ENCODE measurements around the gene TMC6. TPM values are rescaled to one million over a fixed set of nuclear protein-coding genes. Genes with fewer than 3 reads are reported as not detected.

The TMC6 gene
- total and polyA plus RNA-seq, 2 experiments from 2014 or later: 50.0 to 72.2 TPM

- Histone ChIP-seq H3K4me3 (no peak overlapping the region), H2AFZ (no peak overlapping the region), H4K20me1 (replicated peaks; ENCODE audit: insufficient read depth) (0 out of 2 replicates have a peak, but pooled peaks cover 6% of the 10 kb centered on the region), H3K27me3 (ENCODE audit: insufficient read depth) (no peaks in the 10 kb centered on the region), H3K4me1 (ENCODE audit: insufficient read depth) (no peaks in the 10 kb centered on the region), H3K4me2 (no peak overlapping the region), H3K27ac (ENCODE audit: low read depth) (no peak overlapping the region), H3K79me2 (replicated peaks; ENCODE audit: insufficient read depth) (no peaks in the 10 kb centered on the region), H3K9me2 (ENCODE audit: insufficient read depth) (no peaks in the 10 kb centered on the region), H3F3A (replicated peaks; ENCODE audit: low read depth) (0 out of 2 replicates have a peak, but pooled peaks cover 2% of the 10 kb centered on the region), H3K36me3 (ENCODE audit: insufficient read depth) (peaks cover 48% of the 10 kb centered on the region)
- Mint-ChIP-seq H3K9me3 (no peaks in the 10 kb centered on the region), H3K36me3 (ENCODE audit: low read depth) (peaks cover 77% of the 10 kb centered on the region), H3K27ac (no peak overlapping the region), H3K4me1 (no peaks in the 10 kb centered on the region), H3K4me3 (no peak overlapping the region), H3K27me3 (ENCODE audit: insufficient read depth, low read depth, poor library complexity) (peaks cover 2% of the 10 kb centered on the region)
- DNase-seq (ENCODE audit: low spot score) (no peak), ATAC-seq (no peak)
- TF ChIP-seq EZH2phosphoT487 (IDR thresholded peaks at IDR 0.05; ENCODE audit: unreplicated experiment): no peak
- no peak for TF ChIP-seq NANOG (IDR thresholded peaks at IDR 0.05; ENCODE audit: borderline replicate concordance)
- TF ChIP-seq CTCF (conservative IDR thresholded peaks at IDR 0.05; ENCODE audit: low read depth in 2 of 2): no peak
- no peak for TF ChIP-seq ZNF462 (CRISPR knock-in tag; IDR thresholded peaks at IDR 0.05)
- TF ChIP-seq CREB1 (CRISPR knock-in tag; IDR thresholded peaks at IDR 0.05; ENCODE audit: low read depth): no peak
Observed at GRCh38 chr17:78072961-78073360, 55.6 kb downstream of the TMC6 start.
